ENCODE measurements around the gene CHL1. TPM values are rescaled to one million over a fixed set of nuclear protein-coding genes. Genes with fewer than 3 reads are reported as not detected.

Gene CHL1
- total RNA-seq, 2 experiments from 2014 or later = not detected

DNA sequence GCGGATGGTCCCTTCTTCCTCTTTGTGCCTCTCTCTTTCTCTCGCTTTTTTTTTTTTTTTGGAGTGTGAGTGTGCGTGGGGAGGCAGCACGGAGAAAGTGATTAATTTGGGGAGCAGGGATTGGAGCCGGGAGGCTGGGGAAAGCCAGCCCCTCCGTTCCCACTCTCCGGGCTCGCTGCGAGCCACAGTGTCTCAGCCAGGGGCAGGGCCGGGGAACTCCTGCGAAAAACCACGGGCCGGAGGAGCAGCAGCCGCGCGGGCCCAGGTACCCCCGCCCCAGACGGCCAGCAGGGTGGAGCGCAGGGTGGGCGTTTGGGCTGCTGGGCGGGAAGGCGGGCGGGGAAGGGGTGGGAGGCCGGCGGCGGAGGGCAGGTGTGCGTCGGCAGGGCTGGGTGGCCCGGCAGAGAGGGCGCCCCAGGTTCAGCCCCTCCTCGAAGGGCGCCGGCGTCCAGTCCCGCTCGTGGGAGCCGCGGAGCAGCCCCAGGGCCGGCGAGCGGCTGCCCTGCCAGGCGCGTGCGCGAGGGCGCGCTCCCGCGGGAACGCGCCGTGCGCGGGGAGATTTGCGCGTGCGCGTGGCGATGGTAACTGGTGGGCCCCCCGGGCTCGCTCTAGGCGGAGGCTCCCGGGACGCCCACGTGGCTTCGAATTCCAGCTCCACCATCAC lies 1.4 kb downstream of the CHL1 start:
- POLR2A ChIA-PET = no interaction called here
- Mint-ChIP-seq H3K27me3 (ENCODE audit: low read depth) (peaks cover 16% of the 10 kb centered on the region), H3K4me3 (no peak overlapping the region), H3K9me3 (ENCODE audit: insufficient read depth) (no peaks in the 10 kb centered on the region), H3K4me1 (ENCODE audit: low read depth) (no peaks in the 10 kb centered on the region), H3K36me3 (ENCODE audit: low read depth) (peaks cover 4% of the 10 kb centered on the region), H3K27ac (no peak overlapping the region)
- no peak for ATAC-seq
- DNase-seq = no peak
- CTCF ChIA-PET = no interaction called here

- CTCF ChIA-PET = no interaction called here
Observed at GRCh38 chr3:199835-200234, 3.3 kb downstream of the CHL1 start.

DNA sequence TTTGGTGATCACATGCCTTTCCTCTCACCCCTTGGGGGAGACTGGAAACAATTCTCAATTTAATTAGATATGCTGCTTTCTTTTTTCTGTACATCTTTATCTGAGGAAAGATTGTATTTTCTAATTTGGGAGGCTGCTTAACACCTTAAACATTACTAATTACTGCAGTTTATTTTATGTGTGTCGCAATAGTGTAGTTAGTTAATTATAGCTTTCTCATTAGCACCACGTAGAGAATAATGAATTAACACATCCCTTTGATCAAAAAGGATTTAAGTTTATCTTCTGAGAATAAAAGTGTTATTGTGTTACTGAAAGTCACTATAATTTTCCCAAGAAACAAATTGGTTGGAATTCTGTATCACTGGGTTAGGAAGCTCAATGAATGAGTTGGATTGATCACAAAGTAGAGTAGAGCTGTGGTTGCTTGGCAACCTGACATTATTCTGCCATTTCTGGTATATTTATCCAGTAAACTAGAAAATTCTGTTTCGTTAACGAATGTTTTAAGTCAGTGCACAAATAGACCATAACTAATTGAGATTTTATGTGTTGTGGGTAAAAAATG lies 4.3 kb downstream of the CHL1 start:
- ATAC-seq (no peak), DNase-seq (no peak)
- no peaks in the 10 kb centered on the region for H3K4me1 Mint-ChIP-seq (ENCODE audit: low read depth)
- H3K4me3 Mint-ChIP-seq = no peak overlapping the region
- peaks cover 4% of the 10 kb centered on the region for H3K36me3 Mint-ChIP-seq (ENCODE audit: low read depth)
- no peaks in the 10 kb centered on the region for H3K9me3 Mint-ChIP-seq (ENCODE audit: insufficient read depth)
- ChIA-PET POLR2A (no interaction called here), CTCF (no interaction called here)
- peaks cover 10% of the 10 kb centered on the region for H3K27me3 Mint-ChIP-seq (ENCODE audit: low read depth)
- no peak overlapping the region for H3K27ac Mint-ChIP-seq

More at GRCh38 chr3:199835-200234, 3.3 kb downstream of the CHL1 start:
- Mint-ChIP-seq H3K4me1 (ENCODE audit: low read depth) (no peaks in the 10 kb centered on the region), H3K27ac (no peak overlapping the region), H3K36me3 (ENCODE audit: low read depth) (peaks cover 4% of the 10 kb centered on the region), H3K27me3 (ENCODE audit: low read depth) (peaks cover 14% of the 10 kb centered on the region), H3K4me3 (no peak overlapping the region), H3K9me3 (ENCODE audit: insufficient read depth) (no peaks in the 10 kb centered on the region)
- ATAC-seq = no peak
- POLR2A ChIA-PET = no interaction called here
- no peak for DNase-seq

DNA sequence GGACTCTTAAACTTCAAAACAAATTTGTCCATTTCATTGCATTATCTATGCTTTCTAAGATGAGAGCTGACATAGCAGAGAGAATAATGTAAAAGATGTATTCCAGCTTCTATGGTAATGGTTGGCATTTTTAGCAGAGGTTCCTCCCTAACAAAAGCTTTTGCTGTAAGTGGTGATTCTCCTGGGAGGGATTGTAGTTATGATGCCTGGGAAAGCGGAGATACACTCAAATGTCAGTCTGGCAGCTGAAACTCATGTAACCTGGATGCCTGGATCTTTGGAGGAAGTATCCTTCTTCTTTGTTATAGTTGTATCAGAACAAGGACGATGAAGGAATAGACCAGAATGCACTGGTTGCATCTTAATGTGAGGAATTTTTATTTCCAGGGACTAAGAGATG lies 7.5 kb downstream of the CHL1 start:
- H3K9me3 Mint-ChIP-seq (ENCODE audit: insufficient read depth) = no peaks in the 10 kb centered on the region

GRCh38 chr3:207973-208372 lies 11.4 kb downstream of the CHL1 start:
- ChIA-PET POLR2A (no interaction called here), CTCF (no interaction called here)
- Mint-ChIP-seq H3K4me3 (no peak overlapping the region), H3K27me3 (ENCODE audit: low read depth) (no peaks in the 10 kb centered on the region), H3K9me3 (ENCODE audit: insufficient read depth) (no peaks in the 10 kb centered on the region), H3K36me3 (ENCODE audit: low read depth) (no peaks in the 10 kb centered on the region), H3K27ac (no peak overlapping the region), H3K4me1 (ENCODE audit: low read depth) (no peaks in the 10 kb centered on the region)
- DNase-seq (no peak), ATAC-seq (no peak)

More for the DNA sequence above, 7.5 kb downstream of the CHL1 start:
- Mint-ChIP-seq H3K27me3 (ENCODE audit: low read depth) (peaks cover 1% of the 10 kb centered on the region), H3K4me1 (ENCODE audit: low read depth) (no peaks in the 10 kb centered on the region), H3K4me3 (no peak overlapping the region), H3K27ac (no peak overlapping the region), H3K36me3 (ENCODE audit: low read depth) (no peaks in the 10 kb centered on the region)
- CTCF ChIA-PET = no interaction called here
- DNase-seq (no peak), ATAC-seq (no peak)
- POLR2A ChIA-PET = no interaction called here

- H3K27me3 Mint-ChIP-seq (ENCODE audit: low read depth) = no peaks in the 10 kb centered on the region
Observed at GRCh38 chr3:210669-211068, 14.1 kb downstream of the CHL1 start.

DNA sequence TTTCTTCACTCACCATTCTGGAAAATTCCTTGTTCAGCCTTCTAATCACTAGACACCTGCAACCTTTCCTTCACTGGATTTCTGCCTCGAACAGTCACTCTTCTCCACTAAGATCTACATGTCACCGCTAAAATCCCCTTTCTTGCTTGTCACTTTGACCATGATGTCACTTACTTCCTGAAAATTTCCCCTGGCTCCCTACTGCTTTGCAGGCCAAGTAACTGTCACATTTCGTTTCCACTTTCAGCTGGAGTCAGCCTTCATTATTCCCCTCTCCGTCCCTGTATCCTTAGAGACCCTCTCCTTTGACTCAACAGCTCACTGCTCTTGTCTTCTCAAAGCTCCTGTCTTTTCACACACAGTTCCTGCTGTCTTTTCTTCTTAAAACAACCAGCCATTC lies 15.9 kb downstream of the CHL1 start:
- H3K27me3 Mint-ChIP-seq (ENCODE audit: low read depth) = no peaks in the 10 kb centered on the region
- ATAC-seq = no peak
- ChIA-PET POLR2A (no interaction called here), CTCF (no interaction called here)
- H3K27ac Mint-ChIP-seq = no peak overlapping the region
- H3K36me3 Mint-ChIP-seq (ENCODE audit: low read depth) = no peaks in the 10 kb centered on the region
- no peak for DNase-seq
- H3K4me1 Mint-ChIP-seq (ENCODE audit: low read depth) = no peaks in the 10 kb centered on the region
- H3K9me3 Mint-ChIP-seq (ENCODE audit: insufficient read depth) = no peaks in the 10 kb centered on the region
- no peak overlapping the region for H3K4me3 Mint-ChIP-seq

More at GRCh38 chr3:210669-211068, 14.1 kb downstream of the CHL1 start:
- ChIA-PET POLR2A (no interaction called here), CTCF (no interaction called here)
- DNase-seq (no peak), ATAC-seq (no peak)
- Mint-ChIP-seq H3K36me3 (ENCODE audit: low read depth) (no peaks in the 10 kb centered on the region), H3K9me3 (ENCODE audit: insufficient read depth) (no peaks in the 10 kb centered on the region), H3K4me3 (no peak overlapping the region), H3K27ac (no peak overlapping the region), H3K4me1 (ENCODE audit: low read depth) (no peaks in the 10 kb centered on the region)

- Mint-ChIP-seq H3K4me3 (no peak overlapping the region), H3K27ac (no peak overlapping the region), H3K36me3 (ENCODE audit: low read depth) (no peaks in the 10 kb centered on the region), H3K9me3 (ENCODE audit: insufficient read depth) (no peaks in the 10 kb centered on the region), H3K27me3 (ENCODE audit: low read depth) (no peaks in the 10 kb centered on the region), H3K4me1 (ENCODE audit: low read depth) (no peaks in the 10 kb centered on the region)
- ChIA-PET CTCF (no interaction called here), POLR2A (no interaction called here)
- no peak for ATAC-seq
- no peak for DNase-seq
Observed at GRCh38 chr3:217099-217813, 20.7 kb downstream of the CHL1 start.

DNA sequence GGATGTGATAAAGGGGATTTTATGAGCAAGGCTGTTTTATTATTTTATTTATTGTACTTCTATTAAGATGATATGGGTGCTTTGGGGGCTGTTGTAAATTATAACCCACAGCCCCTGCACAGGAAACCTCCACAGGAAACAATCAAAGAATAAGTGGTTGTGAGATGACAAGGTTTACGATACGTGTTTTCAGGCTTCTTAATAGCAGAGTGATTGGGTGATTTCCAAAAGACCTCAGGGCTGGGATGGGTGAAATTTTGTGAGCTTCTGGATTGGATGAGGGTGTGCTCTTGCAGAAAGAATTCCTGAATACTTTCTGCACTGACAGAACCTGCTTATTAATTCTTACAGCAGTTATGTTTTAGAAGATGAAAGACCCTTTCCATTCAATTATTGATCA lies 21.4 kb downstream of the CHL1 start:
- ChIA-PET POLR2A (no interaction called here), CTCF (no interaction called here)
- DNase-seq (no peak), ATAC-seq (no peak)
- no peaks in the 10 kb centered on the region for H3K36me3 Mint-ChIP-seq (ENCODE audit: low read depth)
- H3K27ac Mint-ChIP-seq = no peak overlapping the region
- H3K4me1 Mint-ChIP-seq (ENCODE audit: low read depth) = no peaks in the 10 kb centered on the region
- no peak overlapping the region for H3K4me3 Mint-ChIP-seq
- no peaks in the 10 kb centered on the region for H3K9me3 Mint-ChIP-seq (ENCODE audit: insufficient read depth)
- H3K27me3 Mint-ChIP-seq (ENCODE audit: low read depth) = no peaks in the 10 kb centered on the region

DNA sequence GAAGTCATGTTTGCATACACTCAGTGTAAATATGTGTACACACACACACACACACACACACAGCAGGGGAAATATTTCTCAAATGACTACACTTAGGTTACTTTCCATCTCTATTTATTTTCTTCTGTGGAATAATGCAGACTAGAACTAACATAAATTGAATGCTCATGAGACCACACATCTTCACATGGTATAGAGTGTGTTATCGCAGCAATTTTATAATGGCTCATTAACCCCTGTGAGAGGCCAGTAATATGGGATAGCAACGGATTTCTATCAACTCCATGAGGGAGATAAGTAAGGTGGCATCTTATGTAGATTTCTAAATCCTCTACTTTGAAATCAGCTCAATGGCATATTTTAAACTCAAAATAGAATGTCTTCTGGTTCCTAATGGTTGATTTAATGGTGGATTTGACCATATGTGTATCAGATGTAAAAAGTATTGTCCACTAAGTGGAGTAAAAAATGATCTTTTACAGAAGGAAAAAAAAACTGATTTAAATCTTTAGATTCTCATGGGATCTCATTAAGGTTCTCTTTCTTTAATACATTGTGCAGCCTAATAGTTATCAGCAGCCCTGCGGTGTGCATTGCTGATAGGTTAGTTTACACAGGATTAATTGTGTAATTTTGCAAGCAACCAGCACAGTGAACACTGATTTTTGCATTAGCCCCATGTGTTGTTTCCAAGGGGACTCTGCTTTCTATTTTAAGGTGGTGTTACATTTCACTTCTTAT lies 32.0 kb downstream of the CHL1 start:
- Mint-ChIP-seq H3K27me3 (ENCODE audit: low read depth) (no peaks in the 10 kb centered on the region), H3K27ac (no peak overlapping the region), H3K4me3 (no peak overlapping the region), H3K4me1 (ENCODE audit: low read depth) (no peaks in the 10 kb centered on the region), H3K36me3 (ENCODE audit: low read depth) (no peaks in the 10 kb centered on the region), H3K9me3 (ENCODE audit: insufficient read depth) (peaks cover 4% of the 10 kb centered on the region)
- DNase-seq (no peak), ATAC-seq (no peak)
- ChIA-PET POLR2A (no interaction called here), CTCF (no interaction called here)

- DNase-seq = no peak
- Mint-ChIP-seq H3K9me3 (ENCODE audit: insufficient read depth) (peaks cover 4% of the 10 kb centered on the region), H3K4me1 (ENCODE audit: low read depth) (no peaks in the 10 kb centered on the region), H3K27ac (no peak overlapping the region), H3K36me3 (ENCODE audit: low read depth) (no peaks in the 10 kb centered on the region), H3K4me3 (no peak overlapping the region), H3K27me3 (ENCODE audit: low read depth) (no peaks in the 10 kb centered on the region)
- ChIA-PET POLR2A (no interaction called here), CTCF (no interaction called here)
- ATAC-seq = no peak
Observed at GRCh38 chr3:229183-229661, 32.7 kb downstream of the CHL1 start.

DNA sequence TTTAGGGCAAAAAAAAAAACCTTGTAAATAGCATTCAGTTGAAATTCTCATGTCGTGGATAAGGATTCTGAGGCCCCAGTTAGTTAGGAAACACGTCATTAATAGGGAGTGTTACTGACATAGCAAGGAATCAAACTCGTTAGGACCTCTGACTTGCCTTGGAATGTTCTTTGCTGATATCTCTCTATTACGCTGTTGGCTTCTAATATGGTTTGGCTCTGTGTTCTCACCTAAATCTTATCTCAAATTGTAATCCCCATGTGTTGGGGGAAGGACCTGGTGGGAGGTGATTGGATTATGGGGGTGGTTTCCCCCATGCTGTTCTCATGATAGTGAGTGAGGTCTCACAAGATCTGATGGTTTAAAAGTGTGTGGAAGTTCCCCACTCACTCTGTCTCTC lies 40.3 kb downstream of the CHL1 start:
- Mint-ChIP-seq H3K27ac (no peak overlapping the region), H3K4me1 (ENCODE audit: low read depth) (no peaks in the 10 kb centered on the region), H3K36me3 (ENCODE audit: low read depth) (no peaks in the 10 kb centered on the region), H3K9me3 (ENCODE audit: insufficient read depth) (peaks cover 4% of the 10 kb centered on the region), H3K27me3 (ENCODE audit: low read depth) (no peaks in the 10 kb centered on the region), H3K4me3 (no peak overlapping the region)
- ChIA-PET POLR2A (no interaction called here), CTCF (no interaction called here)
- DNase-seq = no peak
- no peak for ATAC-seq
